ENCODE measurements around the gene TMEM17. TPM values are rescaled to one million over a fixed set of nuclear protein-coding genes. Genes with fewer than 3 reads are reported as not detected.

TMEM17 gene
- total and polyA plus RNA-seq, 2 donors (not counting 1 experiment from before 2014, with no cell fraction given), result 2.5 to 4.9 TPM

DNA sequence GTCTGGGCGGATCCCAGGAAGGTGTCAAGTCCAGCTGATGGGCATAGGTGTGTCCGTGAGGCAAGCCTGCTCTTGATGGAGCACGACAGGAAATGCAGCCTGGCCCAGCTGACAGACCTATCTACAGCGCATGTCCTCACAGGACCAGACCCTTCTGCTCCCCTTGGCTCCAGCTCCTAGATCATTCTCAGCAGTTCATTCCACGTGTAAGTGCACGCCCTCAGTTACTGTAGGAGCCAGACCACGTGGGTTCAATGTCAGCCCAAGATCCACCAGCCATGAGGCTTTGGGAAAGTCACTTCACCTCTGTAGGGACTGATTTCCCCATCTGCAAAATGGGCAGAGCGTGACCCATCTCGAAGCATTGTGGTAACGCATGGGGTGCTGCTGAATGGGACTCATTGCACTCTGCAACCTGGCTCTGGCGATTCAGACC, 47.8 kb downstream of the TMEM17 start:
- Histone ChIP-seq H3K9me3 (ENCODE audit: control insufficient read depth, insufficient read depth, low read depth, low read length) (no peaks in the 10 kb centered on the region), H2AFZ (ENCODE audit: low read length) (no peak overlapping the region), H3K9ac (ENCODE audit: insufficient read depth, low read length) (no peak overlapping the region), H3K27me3 (ENCODE audit: control insufficient read depth, insufficient read depth, low read length) (no peaks in the 10 kb centered on the region), H3K79me2 (ENCODE audit: control insufficient read depth, insufficient read depth, low read length) (no peaks in the 10 kb centered on the region), H3K27ac (ENCODE audit: insufficient read depth, low read length) (no peak overlapping the region), H3K4me1 (ENCODE audit: control insufficient read depth, extremely low read depth, insufficient read depth, low read length) (peaks cover 6% of the 10 kb centered on the region), H3K36me3 (ENCODE audit: control insufficient read depth, insufficient read depth, low read length) (no peaks in the 10 kb centered on the region), H4K20me1 (ENCODE audit: control insufficient read depth, extremely low read depth, insufficient read depth, low read length) (no peaks in the 10 kb centered on the region), H3K4me2 (ENCODE audit: extremely low read depth, insufficient read depth, low read length) (no peak overlapping the region), H3K4me3 (replicated peaks in 1 of 4; ENCODE audit: control extremely low read depth in 1 of 4, insufficient read depth in 1 of 4, low read depth in 3 of 4, low read length in 4 of 4) (no peak overlapping the region)
- no peak for TF ChIP-seq EZH2 (IDR thresholded peaks at IDR 0.05; ENCODE audit: low read length, missing control alignments)
- no peak for TF ChIP-seq CTCF (conservative IDR thresholded peaks at IDR 0.05 in 1 of 2, IDR thresholded peaks at IDR 0.05 in 1 of 2; ENCODE audit: low read depth in 1 of 2, low read length in 2 of 2)
- DNase-seq (ENCODE audit: low read depth in 2 of 2), result no peak

DNA sequence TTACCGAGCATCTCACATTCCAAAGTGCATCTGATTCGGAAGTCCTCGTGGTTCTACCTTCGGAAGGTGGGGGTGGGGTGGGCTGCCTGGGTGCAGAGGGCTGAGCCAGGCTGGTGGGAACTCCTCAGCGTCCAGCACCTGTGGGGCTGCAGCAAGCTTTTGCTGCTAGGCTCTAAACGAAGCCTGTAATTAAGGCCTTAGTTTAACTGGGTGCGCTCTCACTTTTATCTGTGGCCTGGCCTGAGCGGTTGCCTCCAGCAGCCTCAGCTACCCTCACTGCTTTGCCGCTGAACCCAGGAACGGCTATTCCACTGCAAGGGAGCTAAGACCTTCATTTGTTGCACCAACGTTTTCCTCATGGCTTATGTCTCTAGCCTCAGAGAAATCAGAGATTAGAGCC, 48.4 kb downstream of the TMEM17 start:
- Histone ChIP-seq H3K4me3 (replicated peaks in 1 of 4; ENCODE audit: control extremely low read depth in 1 of 4, insufficient read depth in 1 of 4, low read depth in 3 of 4, low read length in 4 of 4) (peak overlapping the region in 3 of 4 experiments; percentile 40 to 53 (median 41)), H3K4me2 (ENCODE audit: extremely low read depth, insufficient read depth, low read length) (peak overlapping the region; percentile 91), H4K20me1 (ENCODE audit: control insufficient read depth, extremely low read depth, insufficient read depth, low read length) (no peaks in the 10 kb centered on the region), H3K4me1 (ENCODE audit: control insufficient read depth, extremely low read depth, insufficient read depth, low read length) (peaks cover 6% of the 10 kb centered on the region), H3K27me3 (ENCODE audit: control insufficient read depth, insufficient read depth, low read length) (no peaks in the 10 kb centered on the region), H2AFZ (ENCODE audit: low read length) (peak overlapping the region; percentile 86), H3K9me3 (ENCODE audit: control insufficient read depth, insufficient read depth, low read depth, low read length) (no peaks in the 10 kb centered on the region), H3K27ac (ENCODE audit: insufficient read depth, low read length) (peak overlapping the region; percentile 61), H3K79me2 (ENCODE audit: control insufficient read depth, insufficient read depth, low read length) (no peaks in the 10 kb centered on the region), H3K36me3 (ENCODE audit: control insufficient read depth, insufficient read depth, low read length) (no peaks in the 10 kb centered on the region), H3K9ac (ENCODE audit: insufficient read depth, low read length) (no peak overlapping the region)
- TF ChIP-seq EZH2 (IDR thresholded peaks at IDR 0.05; ENCODE audit: low read length, missing control alignments) (no peak), CTCF (conservative IDR thresholded peaks at IDR 0.05 in 1 of 2, IDR thresholded peaks at IDR 0.05 in 1 of 2; ENCODE audit: low read depth in 1 of 2, low read length in 2 of 2) (no peak)
- DNase-seq (ENCODE audit: low read depth in 2 of 2), result no peak

GRCh38 chr2:62456721-62457539, 49.1 kb downstream of the TMEM17 start:
- H3K79me2 ChIP-seq (ENCODE audit: control insufficient read depth, insufficient read depth, low read length), result no peaks in the 10 kb centered on the region
- no peaks in the 10 kb centered on the region for H3K9me3 ChIP-seq (ENCODE audit: control insufficient read depth, insufficient read depth, low read depth, low read length)
- peak overlapping the region; percentile 33 to 53 (median 40) for H3K4me3 ChIP-seq (replicated peaks in 1 of 4; ENCODE audit: control extremely low read depth in 1 of 4, insufficient read depth in 1 of 4, low read depth in 3 of 4, low read length in 4 of 4)
- H2AFZ ChIP-seq (ENCODE audit: low read length), result peak overlapping the region; percentile 86
- no peaks in the 10 kb centered on the region for H3K27me3 ChIP-seq (ENCODE audit: control insufficient read depth, insufficient read depth, low read length)
- no peaks in the 10 kb centered on the region for H4K20me1 ChIP-seq (ENCODE audit: control insufficient read depth, extremely low read depth, insufficient read depth, low read length)
- H3K4me2 ChIP-seq (ENCODE audit: extremely low read depth, insufficient read depth, low read length), result peak overlapping the region; percentile 91
- peak; percentile 57 to 74 for DNase-seq (ENCODE audit: low read depth in 2 of 2)
- peak; percentile 60 to 81 for TF ChIP-seq CTCF (conservative IDR thresholded peaks at IDR 0.05 in 1 of 2, IDR thresholded peaks at IDR 0.05 in 1 of 2; ENCODE audit: low read depth in 1 of 2, low read length in 2 of 2)
- no peak for TF ChIP-seq EZH2 (IDR thresholded peaks at IDR 0.05; ENCODE audit: low read length, missing control alignments)
- H3K9ac ChIP-seq (ENCODE audit: insufficient read depth, low read length), result peak overlapping the region; percentile 65
- H3K36me3 ChIP-seq (ENCODE audit: control insufficient read depth, insufficient read depth, low read length), result no peaks in the 10 kb centered on the region
- H3K27ac ChIP-seq (ENCODE audit: insufficient read depth, low read length), result peak overlapping the region; percentile 61
- peaks cover 6% of the 10 kb centered on the region for H3K4me1 ChIP-seq (ENCODE audit: control insufficient read depth, extremely low read depth, insufficient read depth, low read length)

All from fibroblast of lung (primary cell).